Lower leg skin (tissue), 3 donors: Measurements from ENCODE around the gene UBA1.

Experiments
- POLR2A ChIP-seq, 2 donors: fragments of 450-650 bp; IDR thresholded peaks; one replicate each; pipeline ENCODE4 v1.6.1; 2016 to 2017; ENCODE audit warnings: antibody characterized with exemption in 2 of 2, mild to moderate bottlenecking in 1 of 2, moderate library complexity in 1 of 2
- TF ChIP-seq, protein P1 (sequence below), 3 donors: fragments of 450-650 bp; IDR thresholded peaks; one replicate each; pipeline ENCODE4 v1.5.1; 2016; ENCODE audit warnings: antibody characterized with exemption in 3 of 3, mild to moderate bottlenecking in 3 of 3, moderate library complexity in 2 of 3

DNA sequence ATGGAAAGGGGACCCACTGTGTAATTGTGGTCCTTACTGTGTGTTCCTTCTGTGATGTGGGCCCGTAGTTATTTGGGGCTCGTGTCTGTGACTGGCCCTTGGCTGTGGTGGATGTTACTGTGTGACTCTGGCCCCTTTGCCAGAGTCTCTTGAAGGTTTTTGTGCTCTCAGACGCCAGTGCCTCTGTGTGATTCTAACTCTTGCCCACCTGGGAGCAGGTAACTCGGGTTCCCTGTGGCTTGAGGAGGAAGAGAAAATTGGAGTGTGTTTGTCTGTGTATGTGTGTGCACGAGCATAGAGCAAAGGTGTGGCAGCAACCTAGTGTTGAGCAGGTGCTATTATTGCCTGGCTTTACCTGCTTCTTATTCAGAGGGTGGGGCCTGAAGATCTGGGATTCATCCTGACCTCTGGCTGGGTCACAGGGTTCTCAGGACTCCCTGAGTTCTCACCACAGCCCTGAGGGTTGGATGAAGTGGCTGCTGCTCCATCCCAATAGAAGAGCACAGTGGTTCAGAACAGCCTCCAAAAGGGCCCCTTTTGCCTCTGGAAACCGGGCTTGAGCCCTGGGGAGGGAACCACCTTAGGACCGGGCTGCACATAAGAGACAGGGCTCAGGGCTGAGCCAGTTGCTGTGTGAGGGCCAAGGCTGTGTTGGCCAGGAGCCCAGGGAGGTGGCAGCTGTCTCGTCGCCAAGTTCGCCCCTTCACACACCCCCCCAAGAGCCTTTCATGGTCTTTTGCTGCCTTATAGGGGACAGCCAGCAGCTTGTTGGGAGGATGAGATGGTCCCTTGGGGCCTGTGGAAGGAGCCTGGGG is 47.3 kb upstream of the UBA1 start:
- TF ChIP-seq, protein P1, sequence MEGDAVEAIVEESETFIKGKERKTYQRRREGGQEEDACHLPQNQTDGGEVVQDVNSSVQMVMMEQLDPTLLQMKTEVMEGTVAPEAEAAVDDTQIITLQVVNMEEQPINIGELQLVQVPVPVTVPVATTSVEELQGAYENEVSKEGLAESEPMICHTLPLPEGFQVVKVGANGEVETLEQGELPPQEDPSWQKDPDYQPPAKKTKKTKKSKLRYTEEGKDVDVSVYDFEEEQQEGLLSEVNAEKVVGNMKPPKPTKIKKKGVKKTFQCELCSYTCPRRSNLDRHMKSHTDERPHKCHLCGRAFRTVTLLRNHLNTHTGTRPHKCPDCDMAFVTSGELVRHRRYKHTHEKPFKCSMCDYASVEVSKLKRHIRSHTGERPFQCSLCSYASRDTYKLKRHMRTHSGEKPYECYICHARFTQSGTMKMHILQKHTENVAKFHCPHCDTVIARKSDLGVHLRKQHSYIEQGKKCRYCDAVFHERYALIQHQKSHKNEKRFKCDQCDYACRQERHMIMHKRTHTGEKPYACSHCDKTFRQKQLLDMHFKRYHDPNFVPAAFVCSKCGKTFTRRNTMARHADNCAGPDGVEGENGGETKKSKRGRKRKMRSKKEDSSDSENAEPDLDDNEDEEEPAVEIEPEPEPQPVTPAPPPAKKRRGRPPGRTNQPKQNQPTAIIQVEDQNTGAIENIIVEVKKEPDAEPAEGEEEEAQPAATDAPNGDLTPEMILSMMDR (IDR thresholded peaks at IDR 0.05): no peak
- TF ChIP-seq POLR2A (IDR thresholded peaks at IDR 0.05): no peak
